ENCODE results near the gene SCN1A. TPM values are rescaled to one million over a fixed set of nuclear protein-coding genes. Genes with fewer than 3 reads are reported as not detected.

Gene SCN1A
- total and polyA plus RNA-seq, 4 donors: 2.1 to 32.6 (median 14.5) TPM

GRCh38 chr2:166170356-166170755 lies 42.5 kb upstream of the SCN1A start:
- TF ChIP-seq CTCF (IDR thresholded peaks at IDR 0.05; ENCODE audit: control extremely low read depth, extremely low read depth): no peak
- Histone ChIP-seq H3K27me3 (ENCODE audit: control insufficient read depth in 3 of 3, insufficient read depth in 3 of 3, low read length in 2 of 3) (no peaks in the 10 kb centered on the region), H3K27ac (ENCODE audit: low read depth in 1 of 2, low read length in 1 of 2) (no peak overlapping the region), H3K36me3 (ENCODE audit: control insufficient read depth in 4 of 4, insufficient read depth in 4 of 4, low read length in 4 of 4) (no peaks in the 10 kb centered on the region), H3K4me1 (ENCODE audit: control insufficient read depth in 5 of 5, insufficient read depth in 5 of 5, low read length in 5 of 5) (no peaks in the 10 kb centered on the region), H3K9ac (ENCODE audit: insufficient read depth in 1 of 2, low read length in 2 of 2) (no peak overlapping the region), H3K4me3 (no peak overlapping the region), H3K9me3 (ENCODE audit: control insufficient read depth in 4 of 4, insufficient read depth in 3 of 4, low read length in 3 of 4) (no peaks in the 10 kb centered on the region)
- ATAC-seq (ENCODE audit: insufficient read depth, low FRiP score) (no peak), DNase-seq (no peak)
- WGBS, 2 donors: 80 to 81% methylated on average over 2 of the region's 2 CpGs

- Histone ChIP-seq H3K9ac (ENCODE audit: insufficient read depth in 1 of 2, low read length in 2 of 2) (no peak overlapping the region), H3K9me3 (ENCODE audit: control insufficient read depth in 4 of 4, insufficient read depth in 3 of 4, low read length in 3 of 4) (no peaks in the 10 kb centered on the region), H3K27ac (ENCODE audit: low read depth in 1 of 2, low read length in 1 of 2) (no peak overlapping the region), H3K4me3 (no peak overlapping the region), H3K27me3 (ENCODE audit: control insufficient read depth in 3 of 3, insufficient read depth in 3 of 3, low read length in 2 of 3) (no peaks in the 10 kb centered on the region), H3K36me3 (ENCODE audit: control insufficient read depth in 4 of 4, insufficient read depth in 4 of 4, low read length in 4 of 4) (no peaks in the 10 kb centered on the region), H3K4me1 (ENCODE audit: control insufficient read depth in 5 of 5, insufficient read depth in 5 of 5, low read length in 5 of 5) (peaks cover 0 to 3% (median 0%) of the 10 kb centered on the region in 5 donors)
- ATAC-seq (ENCODE audit: insufficient read depth, low FRiP score) (no peak), DNase-seq (no peak)
- 36 to 48% methylated on average over 2 of the region's 2 CpGs for WGBS, 2 donors
- no peak for TF ChIP-seq CTCF (IDR thresholded peaks at IDR 0.05; ENCODE audit: control extremely low read depth, extremely low read depth)
These were observed 39.6 kb upstream of the SCN1A start for GRCh38 chr2:166167449-166167848.

GRCh38 chr2:166163775-166164174 lies 36.0 kb upstream of the SCN1A start:
- H3K9me3 ChIP-seq (ENCODE audit: control insufficient read depth in 4 of 4, insufficient read depth in 3 of 4, low read length in 3 of 4): no peaks in the 10 kb centered on the region
- 39 to 60% methylated on average over 2 of the region's 2 CpGs for WGBS, 2 donors
- no peaks in the 10 kb centered on the region for H3K27me3 ChIP-seq (ENCODE audit: control insufficient read depth in 3 of 3, insufficient read depth in 3 of 3, low read length in 2 of 3)
- TF ChIP-seq CTCF (IDR thresholded peaks at IDR 0.05; ENCODE audit: control extremely low read depth, extremely low read depth): no peak
- H3K4me1 ChIP-seq (ENCODE audit: control insufficient read depth in 5 of 5, insufficient read depth in 5 of 5, low read length in 5 of 5): peaks cover 0 to 9% (median 0%) of the 10 kb centered on the region in 5 donors
- no peaks in the 10 kb centered on the region for H3K36me3 ChIP-seq (ENCODE audit: control insufficient read depth in 4 of 4, insufficient read depth in 4 of 4, low read length in 4 of 4)
- no peak overlapping the region for H3K27ac ChIP-seq (ENCODE audit: low read depth in 1 of 2, low read length in 1 of 2)
- ATAC-seq (ENCODE audit: insufficient read depth, low FRiP score) (peak; percentile 66), DNase-seq (peak in 2 of 3 donors; percentile 23 to 64)
- H3K4me3 ChIP-seq: no peak overlapping the region
- H3K9ac ChIP-seq (ENCODE audit: insufficient read depth in 1 of 2, low read length in 2 of 2): no peak overlapping the region

GRCh38 chr2:166158546-166158945 lies 30.7 kb upstream of the SCN1A start:
- WGBS, 2 donors: 81 to 89% methylated on average over 2 of the region's 2 CpGs
- H3K27me3 ChIP-seq (ENCODE audit: control insufficient read depth in 3 of 3, insufficient read depth in 3 of 3, low read length in 2 of 3): no peaks in the 10 kb centered on the region
- ATAC-seq (ENCODE audit: insufficient read depth, low FRiP score) (no peak), DNase-seq (peak in 2 of 3 donors; percentile 55 to 66)
- H3K36me3 ChIP-seq (ENCODE audit: control insufficient read depth in 4 of 4, insufficient read depth in 4 of 4, low read length in 4 of 4): no peaks in the 10 kb centered on the region
- H3K27ac ChIP-seq (ENCODE audit: low read depth in 1 of 2, low read length in 1 of 2): no peak overlapping the region
- TF ChIP-seq CTCF (IDR thresholded peaks at IDR 0.05; ENCODE audit: control extremely low read depth, extremely low read depth): no peak
- H3K9ac ChIP-seq (ENCODE audit: insufficient read depth in 1 of 2, low read length in 2 of 2): no peak overlapping the region
- peaks cover 0 to 13% (median 0%) of the 10 kb centered on the region in 5 donors for H3K4me1 ChIP-seq (ENCODE audit: control insufficient read depth in 5 of 5, insufficient read depth in 5 of 5, low read length in 5 of 5)
- H3K9me3 ChIP-seq (ENCODE audit: control insufficient read depth in 4 of 4, insufficient read depth in 3 of 4, low read length in 3 of 4): no peaks in the 10 kb centered on the region
- no peak overlapping the region for H3K4me3 ChIP-seq
